GM21360 (cell line): ENCODE measurements around the gene ALDH3B1.

ENCODE experiments used
- ATAC-seq: cut with Tn5 transposase; IDR thresholded peaks from one replicate; pipeline ENCODE4 v1.9.1; 2021; ENCODE audit warnings: mild to moderate bottlenecking, moderate library complexity; ENCODE audit not compliant: unreplicated experiment

ALDH3B1 gene

GRCh38 chr11:68027667-68028066, 17.5 kb downstream of the ALDH3B1 start:
- ATAC-seq, result no peak

- no peak for ATAC-seq
These were observed 18.8 kb downstream of the ALDH3B1 start for GRCh38 chr11:68028802-68029545.

- ATAC-seq, result peak; percentile 85
These were observed 20.4 kb downstream of the ALDH3B1 start, which contains the start of gene NDUFS8 for GRCh38 chr11:68030318-68031143. Gene NDUFS8, plus strand, starts transcription at chr11:68030681. Its CDS starts 1,471 bp downstream, at chr11:68032152.

GRCh38 chr11:68031144-68031464, 21.0 kb downstream of the ALDH3B1 start:
- ATAC-seq, result no peak

- ATAC-seq, result no peak
These were observed 21.9 kb downstream of the ALDH3B1 start for GRCh38 chr11:68032003-68032402.

- no peak for ATAC-seq
These were observed 23.0 kb downstream of the ALDH3B1 start for GRCh38 chr11:68032997-68033707.

GRCh38 chr11:68033708-68034045, 23.6 kb downstream of the ALDH3B1 start:
- no peak for ATAC-seq

- ATAC-seq, result no peak
These were observed 25.2 kb downstream of the ALDH3B1 start for GRCh38 chr11:68035266-68035876.

- no peak for ATAC-seq
These were observed 26.1 kb downstream of the ALDH3B1 start for GRCh38 chr11:68036141-68036716.

- no peak for ATAC-seq
These were observed 26.7 kb downstream of the ALDH3B1 start for GRCh38 chr11:68036717-68037239.

- no peak for ATAC-seq
These were observed 27.5 kb downstream of the ALDH3B1 start for GRCh38 chr11:68037411-68038225.

GRCh38 chr11:68038226-68038717, 28.1 kb downstream of the ALDH3B1 start:
- no peak for ATAC-seq

- ATAC-seq, result no peak
These were observed 28.8 kb downstream of the ALDH3B1 start, which contains the start of gene TCIRG1 for GRCh38 chr11:68038718-68039525. Gene TCIRG1, plus strand, starts transcription at chr11:68039025. Its CDS starts 2,247 bp downstream, at chr11:68041272.

GRCh38 chr11:68039526-68040086, 29.5 kb downstream of the ALDH3B1 start:
- no peak for ATAC-seq

GRCh38 chr11:68040101-68040956, 30.2 kb downstream of the ALDH3B1 start:
- no peak for ATAC-seq

GRCh38 chr11:68040957-68041591, 30.9 kb downstream of the ALDH3B1 start:
- ATAC-seq, result no peak
